ENCODE results near the gene MFSD2A. TPM values are rescaled to one million over a fixed set of nuclear protein-coding genes. Genes with fewer than 3 reads are reported as not detected.
A peak's percentile ranks its signal among the peaks of the same experiment; 100 is the strongest.

The MFSD2A gene
- total RNA-seq, 1 donor from 2014 or later, result 0.90 TPM

GRCh38 chr1:39928809-39929587 lies 25.9 kb upstream of the MFSD2A start:
- Mint-ChIP-seq H3K27me3 (ENCODE audit: insufficient read depth, low read depth) (peaks cover 4% of the 10 kb centered on the region), H3K36me3 (no peaks in the 10 kb centered on the region), H3K4me3 (no peak overlapping the region), H3K9me3 (no peaks in the 10 kb centered on the region), H3K4me1 (peaks cover 29% of the 10 kb centered on the region), H3K27ac (no peak overlapping the region)
- Histone ChIP-seq H3K79me2 (ENCODE audit: low read depth) (no peaks in the 10 kb centered on the region), H4K20me1 (ENCODE audit: low read depth) (no peaks in the 10 kb centered on the region), H2AFZ (replicated peaks) (no peak overlapping the region), H3K27ac (no peak overlapping the region), H3K36me3 (no peaks in the 10 kb centered on the region), H3K4me3 (no peak overlapping the region), H3F3A (ENCODE audit: low read depth) (no peaks in the 10 kb centered on the region), H3K9me3 (ENCODE audit: low read depth) (no peaks in the 10 kb centered on the region), H3K9ac (no peak overlapping the region), H3K4me2 (no peak overlapping the region), H3K4me1 (no peaks in the 10 kb centered on the region), H3K27me3 (peaks cover 22% of the 10 kb centered on the region)
- no peak for DNase-seq (ENCODE audit: low spot score)
- TF ChIP-seq CTCF (IDR thresholded peaks at IDR 0.05) (no peak), EZH2 (IDR thresholded peaks at IDR 0.05) (no peak), EZH2phosphoT487 (IDR thresholded peaks at IDR 0.05) (no peak)

GRCh38 chr1:39933956-39934941 lies 20.7 kb upstream of the MFSD2A start:
- Mint-ChIP-seq H3K9me3 (peaks cover 4% of the 10 kb centered on the region), H3K4me3 (no peak overlapping the region), H3K27me3 (ENCODE audit: insufficient read depth, low read depth) (peaks cover 3% of the 10 kb centered on the region), H3K36me3 (no peaks in the 10 kb centered on the region), H3K27ac (peak overlapping the region; percentile 36), H3K4me1 (no peaks in the 10 kb centered on the region)
- H3K4me1 ChIP-seq, result no peaks in the 10 kb centered on the region
- no peak for DNase-seq (ENCODE audit: low spot score)
- H3K4me2 ChIP-seq, result no peak overlapping the region
- no peak overlapping the region for H3K9ac ChIP-seq
- no peak overlapping the region for H3K4me3 ChIP-seq
- no peaks in the 10 kb centered on the region for H3K79me2 ChIP-seq (ENCODE audit: low read depth)
- H3K9me3 ChIP-seq (ENCODE audit: low read depth), result no peaks in the 10 kb centered on the region
- no peak overlapping the region for H2AFZ ChIP-seq (replicated peaks)
- H3K36me3 ChIP-seq, result no peaks in the 10 kb centered on the region
- no peaks in the 10 kb centered on the region for H3K27me3 ChIP-seq
- no peak for TF ChIP-seq EZH2 (IDR thresholded peaks at IDR 0.05)
- no peaks in the 10 kb centered on the region for H4K20me1 ChIP-seq (ENCODE audit: low read depth)
- no peaks in the 10 kb centered on the region for H3F3A ChIP-seq (ENCODE audit: low read depth)
- H3K27ac ChIP-seq, result no peak overlapping the region

GRCh38 chr1:39936724-39937491 lies 18.0 kb upstream of the MFSD2A start:
- Histone ChIP-seq H4K20me1 (ENCODE audit: low read depth) (no peaks in the 10 kb centered on the region), H3F3A (ENCODE audit: low read depth) (no peaks in the 10 kb centered on the region), H2AFZ (replicated peaks) (no peak overlapping the region), H3K9ac (no peak overlapping the region), H3K9me3 (ENCODE audit: low read depth) (no peaks in the 10 kb centered on the region), H3K4me2 (no peak overlapping the region), H3K79me2 (ENCODE audit: low read depth) (no peaks in the 10 kb centered on the region), H3K27me3 (no peaks in the 10 kb centered on the region), H3K4me3 (no peak overlapping the region), H3K27ac (no peak overlapping the region), H3K36me3 (no peaks in the 10 kb centered on the region), H3K4me1 (no peaks in the 10 kb centered on the region)
- Mint-ChIP-seq H3K4me1 (no peaks in the 10 kb centered on the region), H3K36me3 (no peaks in the 10 kb centered on the region), H3K27me3 (ENCODE audit: insufficient read depth, low read depth) (peaks cover 3% of the 10 kb centered on the region), H3K4me3 (no peak overlapping the region), H3K9me3 (peaks cover 6% of the 10 kb centered on the region), H3K27ac (no peak overlapping the region)
- DNase-seq (ENCODE audit: low spot score), result no peak
- TF ChIP-seq EZH2phosphoT487 (IDR thresholded peaks at IDR 0.05) (no peak), CTCF (IDR thresholded peaks at IDR 0.05) (no peak), EZH2 (IDR thresholded peaks at IDR 0.05) (no peak)
